ENCODE data around the gene RASSF7.
A peak's percentile ranks its signal among the peaks of the same experiment; 100 is the strongest.

Gene RASSF7

GRCh38 chr11:611001-611996 is 50.5 kb downstream of the RASSF7 start:
- no peak for DNase-seq

- DNase-seq: peak; percentile 47
These were observed 51.6 kb downstream of the RASSF7 start for GRCh38 chr11:612201-612960.

GRCh38 chr11:612961-613300 is 52.2 kb downstream of the RASSF7 start:
- no peak for DNase-seq

GRCh38 chr11:613369-613968 is 52.7 kb downstream of the RASSF7 start:
- DNase-seq: peak; percentile 8
